Loucy (cell line): ENCODE data around the gene L3MBTL3.
"Not testable (repeated sequence)": the region's sequence is repeated elsewhere in the genome, so short reads cannot be mapped to it uniquely, and the experiment has no call there.

Experiments
- CTCF ChIP-seq: fragments of 200-600 bp; sonication (generic); conservative IDR thresholded peaks from 2 replicates; pipeline ENCODE4 v1.5.1; 2014; ENCODE audit warnings: mild to moderate bottlenecking, antibody characterized with exemption, low read length
- EZH2phosphoT487 ChIP-seq: fragments of 200-600 bp; IDR thresholded peaks from 2 replicates; pipeline ENCODE4 v1.6.1; 2018; ENCODE audit warnings: antibody characterized with exemption, mild to moderate bottlenecking, moderate library complexity, borderline replicate concordance

GRCh38 chr6:130170160-130170559 is 151.8 kb downstream of the L3MBTL3 start:
- TF ChIP-seq CTCF, EZH2phosphoT487: not testable (repeated sequence)
